Activated naive CD8-positive, alpha-beta T cell treated with anti-CD3 and anti-CD28 coated beads, Interleukin-2, amount 10 ng/mL, durations not matched to agents 7 days and 5 days (primary cell): ENCODE results near the gene PPOX. TPM values are rescaled to one million over a fixed set of nuclear protein-coding genes. Genes with fewer than 3 reads are reported as not detected.

Experiments used
- ATAC-seq: fragments of 150-1000 bp; cut with Tn5 transposase; one replicate; pipeline ENCODE4 v1.10.0; 2021; ENCODE audit warnings: low read depth, moderate library complexity
- POLR2A ChIA-PET: fragments of 350-600 bp; sonication (Branson Sonifier 250); formaldehyde crosslinking; loops from one replicate; lab custom pipeline; 2021; ENCODE audit warnings: antibody characterized with exemption; lab: Charles Lee
- DNase-seq: peaks from one replicate; pipeline ENCODE4 v3.0.0; 2021
- H3K27ac Mint-ChIP-seq: one replicate; pipeline ENCODE4 v1.8.0; 2022; ENCODE audit warnings: mild to moderate bottlenecking, mixed read lengths
- H3K27me3 Mint-ChIP-seq: one replicate; pipeline ENCODE4 v1.8.0; 2022; ENCODE audit warnings: mild to moderate bottlenecking, moderate library complexity, mixed read lengths
- H3K36me3 Mint-ChIP-seq: one replicate; pipeline ENCODE4 v1.8.0; 2021; ENCODE audit warnings: mild to moderate bottlenecking, mixed read lengths
- H3K4me1 Mint-ChIP-seq: one replicate; pipeline ENCODE4 v1.8.0; 2021; ENCODE audit warnings: mixed read lengths
- H3K4me3 Mint-ChIP-seq: one replicate; pipeline ENCODE4 v1.8.0; 2022; ENCODE audit warnings: mild to moderate bottlenecking, moderate library complexity, mixed read lengths
- H3K9me3 Mint-ChIP-seq: one replicate; pipeline ENCODE4 v1.8.0; 2021; ENCODE audit warnings: mixed read lengths
- total RNA-seq, 2 experiments: library from RNA; stranded (reverse); gene quantifications; one replicate each; pipeline ENCODE4 v1.2.3, GENCODE V29; 2021

Gene PPOX
- total RNA-seq, 2 experiments from 2014 or later, result 47.0 to 53.0 TPM

DNA sequence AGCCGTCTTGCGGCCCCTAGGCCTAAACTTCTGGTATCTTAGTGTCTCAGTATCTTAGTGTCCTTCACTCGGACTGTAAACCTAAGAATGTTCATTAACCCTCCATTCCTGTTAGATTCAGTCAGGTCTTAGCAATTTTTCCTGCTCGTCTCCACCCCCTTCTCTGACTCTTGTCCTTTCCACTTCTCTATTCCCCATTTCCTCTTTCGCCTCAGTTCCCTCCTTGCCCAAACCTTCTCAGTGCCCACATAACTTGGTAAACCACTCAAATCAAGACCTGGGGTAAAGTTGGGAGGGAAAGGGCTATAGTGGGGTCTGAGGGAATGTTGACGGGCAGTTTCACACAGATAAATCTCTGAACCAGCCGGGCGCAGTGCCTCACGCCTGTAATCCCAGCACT lies 48.1 kb downstream of the PPOX start:
- Mint-ChIP-seq H3K4me1 (peaks cover 51% of the 10 kb centered on the region), H3K9me3 (no peaks in the 10 kb centered on the region), H3K4me3 (peak overlapping the region; percentile 90), H3K27me3 (no peaks in the 10 kb centered on the region), H3K36me3 (peaks cover 35% of the 10 kb centered on the region), H3K27ac (peak overlapping the region; percentile 72)
- ATAC-seq (no peak), DNase-seq (no peak)
- POLR2A ChIA-PET, result interaction anchor here (1.3 to 2.5 kb wide), 3 partner anchors 11 to 47 kb away, joined by 3 to 17 read pairs (median 8); partner anchors contain the start of genes NDUFS2 and TOMM40L

DNA sequence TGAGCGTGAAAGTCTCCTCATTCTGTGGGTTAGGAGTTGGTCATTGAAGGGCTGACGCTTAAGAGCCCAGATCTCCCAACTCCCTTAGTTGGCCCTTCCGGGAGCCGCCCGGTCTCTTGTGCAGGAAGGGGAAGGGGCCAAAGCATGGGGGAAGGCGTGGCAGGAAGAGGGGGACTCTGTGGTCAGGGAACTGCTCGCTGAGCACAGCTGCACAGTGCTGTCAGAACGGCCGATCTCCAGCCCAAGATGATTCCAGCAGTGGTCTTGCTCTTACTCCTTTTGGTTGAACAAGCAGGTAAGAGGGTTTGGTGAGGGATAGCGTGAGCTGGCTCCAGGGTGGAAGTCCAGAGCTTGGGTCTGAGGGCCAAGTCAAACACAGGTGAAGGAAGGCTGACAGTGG lies 48.9 kb downstream of the PPOX start, which contains the start of gene FCER1G:
FCER1G (plus strand) TSS at position 220 of the 400 bp plus-strand sequence; CDS start at position 247, 27 bp downstream.
- Mint-ChIP-seq H3K4me1 (peaks cover 47% of the 10 kb centered on the region), H3K27ac (peak within 1 kb of the TSS; percentile 92), H3K4me3 (peak within 1 kb of the TSS; percentile 90), H3K9me3 (no peaks in the 10 kb centered on the region), H3K36me3 (peaks cover 32% of the 10 kb centered on the region), H3K27me3 (no peaks in the 10 kb centered on the region)
- peak; percentile 13 for ATAC-seq
- POLR2A ChIA-PET, result interaction anchor here (0.6 to 2.5 kb wide), 7 partner anchors 9 to 447 kb away, joined by 3 to 17 read pairs (median 3); partner anchors contain the start of genes NDUFS2 and TOMM40L
- no peak for DNase-seq

DNA sequence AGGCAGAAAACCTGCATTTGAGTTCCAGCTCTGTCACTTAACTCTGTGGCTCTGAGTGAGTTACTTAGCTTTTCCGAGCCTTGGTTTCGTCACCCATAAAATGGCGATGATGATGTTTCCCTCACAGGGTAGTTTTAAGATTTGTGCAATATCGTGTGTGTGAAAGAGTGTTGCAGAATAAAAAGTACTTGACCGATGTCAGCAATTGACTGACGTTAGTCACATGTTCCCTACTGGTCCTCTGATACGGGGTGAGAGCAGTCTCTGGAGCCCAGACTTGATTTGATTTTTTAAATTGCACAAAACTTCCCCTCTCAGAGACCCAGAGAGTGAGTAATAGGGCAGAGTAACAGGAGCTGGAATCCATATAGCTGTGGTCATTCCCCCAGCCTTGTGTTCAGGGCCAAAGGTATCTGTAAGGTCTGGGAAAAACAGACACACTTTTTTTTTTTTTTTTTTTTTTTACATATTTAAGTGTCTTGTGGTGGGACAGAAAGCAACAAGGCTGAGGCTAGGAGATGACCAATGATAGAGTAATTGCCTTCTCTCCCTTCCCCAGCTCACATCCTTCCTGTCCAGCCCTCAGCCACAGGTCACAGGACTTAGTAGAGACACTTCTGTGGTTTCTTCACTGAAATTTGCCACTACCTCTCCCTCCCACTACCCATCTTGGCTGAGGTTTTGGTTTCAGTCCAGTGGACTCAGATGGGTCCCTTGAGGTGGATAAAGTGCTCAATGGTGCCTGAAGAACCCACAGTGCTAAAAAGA lies 50.9 kb downstream of the PPOX start:
- peak overlapping the region; percentile 81 for H3K4me3 Mint-ChIP-seq
- POLR2A ChIA-PET, result interaction anchor here (0.7 to 1.1 kb wide), 5 partner anchors 11 to 28 kb away, joined by 3 read pairs; partner anchors contain the start of gene ADAMTS4
- peaks cover 26% of the 10 kb centered on the region for H3K36me3 Mint-ChIP-seq
- H3K4me1 Mint-ChIP-seq, result peaks cover 54% of the 10 kb centered on the region
- H3K9me3 Mint-ChIP-seq, result no peaks in the 10 kb centered on the region
- H3K27ac Mint-ChIP-seq, result peak overlapping the region; percentile 89
- peak; percentile 31 for ATAC-seq
- no peaks in the 10 kb centered on the region for H3K27me3 Mint-ChIP-seq
- no peak for DNase-seq

DNA sequence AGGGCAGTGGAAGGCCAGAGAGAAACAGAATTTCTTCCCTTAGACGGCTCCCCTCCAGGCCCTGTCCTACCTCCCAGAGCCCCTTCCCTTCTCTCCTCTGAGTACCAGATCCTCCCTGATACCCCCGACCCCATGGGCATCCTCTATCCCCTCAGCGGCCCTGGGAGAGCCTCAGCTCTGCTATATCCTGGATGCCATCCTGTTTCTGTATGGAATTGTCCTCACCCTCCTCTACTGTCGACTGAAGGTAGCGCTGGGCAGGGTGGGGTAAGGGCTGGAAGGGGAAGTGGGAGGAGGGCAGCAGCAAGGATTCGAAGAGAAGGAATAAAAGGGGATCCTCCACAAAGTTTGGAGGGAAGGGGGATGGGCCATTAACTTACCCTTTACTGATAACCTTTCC lies 51.6 kb downstream of the PPOX start:
- Mint-ChIP-seq H3K36me3 (peaks cover 26% of the 10 kb centered on the region), H3K9me3 (no peaks in the 10 kb centered on the region), H3K27me3 (no peaks in the 10 kb centered on the region), H3K4me1 (peaks cover 54% of the 10 kb centered on the region), H3K4me3 (peak overlapping the region; percentile 33), H3K27ac (peak overlapping the region; percentile 69)
- no peak for DNase-seq
- POLR2A ChIA-PET, result interaction anchor here (2.9 kb wide), 1 partner anchor 16 kb away, joined by 13 read pairs; the partner anchor contains the start of gene NDUFS2
- no peak for ATAC-seq

DNA sequence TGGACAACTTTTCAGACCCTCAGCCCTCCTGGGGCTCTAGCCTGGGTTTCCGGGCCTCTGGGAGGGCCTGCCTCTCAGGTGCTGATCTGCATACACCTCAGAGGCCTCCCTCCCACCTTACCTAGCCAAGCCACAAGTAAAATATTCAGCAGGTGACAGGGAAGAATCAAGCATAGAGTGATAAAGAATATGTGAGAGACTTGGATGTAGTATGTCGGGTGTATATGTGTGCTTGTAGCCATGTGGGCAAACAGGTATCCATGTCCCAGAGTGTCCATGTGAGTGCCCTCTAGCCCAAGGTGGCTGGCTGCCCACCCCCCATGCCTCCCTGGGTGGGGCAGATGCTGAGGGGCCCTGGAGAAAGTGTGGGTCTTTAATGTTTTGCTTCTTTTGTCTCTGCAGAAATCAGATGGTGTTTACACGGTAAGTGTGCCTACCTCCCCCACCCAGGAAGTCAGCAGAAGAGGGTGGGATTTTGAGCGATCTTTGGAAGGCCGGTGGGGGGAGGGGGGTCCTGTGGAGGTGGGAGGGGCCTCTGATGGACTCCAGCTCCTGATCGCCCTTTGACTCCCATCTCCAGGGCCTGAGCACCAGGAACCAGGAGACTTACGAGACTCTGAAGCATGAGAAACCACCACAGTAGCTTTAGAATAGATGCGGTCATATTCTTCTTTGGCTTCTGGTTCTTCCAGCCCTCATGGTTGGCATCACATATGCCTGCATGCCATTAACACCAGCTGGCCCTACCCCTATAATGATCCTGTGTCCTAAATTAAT lies 52.3 kb downstream of the PPOX start:
- Mint-ChIP-seq H3K36me3 (peaks cover 20% of the 10 kb centered on the region), H3K4me1 (peaks cover 53% of the 10 kb centered on the region), H3K9me3 (no peaks in the 10 kb centered on the region), H3K27ac (peak overlapping the region; percentile 69), H3K4me3 (peak overlapping the region; percentile 22), H3K27me3 (no peaks in the 10 kb centered on the region)
- DNase-seq, result no peak
- no peak for ATAC-seq
- POLR2A ChIA-PET, result interaction anchor here (0.6 to 2.9 kb wide), 4 partner anchors 16 to 205 kb away, joined by 3 to 13 read pairs (median 3); partner anchors contain the start of gene NDUFS2

DNA sequence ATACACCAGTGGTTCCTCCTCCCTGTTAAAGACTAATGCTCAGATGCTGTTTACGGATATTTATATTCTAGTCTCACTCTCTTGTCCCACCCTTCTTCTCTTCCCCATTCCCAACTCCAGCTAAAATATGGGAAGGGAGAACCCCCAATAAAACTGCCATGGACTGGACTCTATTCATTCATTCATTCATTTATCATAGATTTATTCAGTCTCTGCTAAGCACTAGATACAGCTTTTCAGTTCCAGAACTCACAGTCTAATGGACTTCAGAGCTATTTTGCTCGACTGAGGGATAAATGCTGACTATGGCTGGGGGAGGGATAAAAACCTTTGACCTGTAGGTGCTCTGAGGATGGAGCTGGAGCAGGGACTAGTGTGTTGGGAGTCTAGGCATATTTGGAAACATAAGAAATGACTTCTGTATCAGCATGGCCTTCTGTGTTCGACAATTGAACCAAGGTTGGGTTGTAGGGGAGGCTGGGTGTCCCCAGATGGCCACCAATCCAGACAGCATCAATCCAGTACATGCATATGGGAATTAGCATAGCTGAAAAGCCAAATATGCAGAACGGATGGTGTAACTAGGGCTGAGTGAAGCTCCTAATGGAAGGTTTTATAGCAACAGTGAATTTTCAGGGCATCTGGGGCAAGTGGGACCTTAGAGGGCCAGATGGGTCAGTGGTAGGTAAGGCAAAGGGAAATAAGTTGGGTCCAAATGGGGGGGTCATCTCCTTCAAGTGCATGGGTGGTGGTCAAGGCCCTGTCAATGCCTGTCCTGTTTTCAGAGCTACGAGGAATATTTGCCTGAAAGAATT lies 53.1 kb downstream of the PPOX start:
- POLR2A ChIA-PET, result interaction anchor here (0.6 to 2.9 kb wide), 4 partner anchors 17 to 206 kb away, joined by 3 to 13 read pairs (median 3); partner anchors contain the start of gene NDUFS2
- no peak overlapping the region for H3K4me3 Mint-ChIP-seq
- H3K4me1 Mint-ChIP-seq, result peaks cover 50% of the 10 kb centered on the region

DNA sequence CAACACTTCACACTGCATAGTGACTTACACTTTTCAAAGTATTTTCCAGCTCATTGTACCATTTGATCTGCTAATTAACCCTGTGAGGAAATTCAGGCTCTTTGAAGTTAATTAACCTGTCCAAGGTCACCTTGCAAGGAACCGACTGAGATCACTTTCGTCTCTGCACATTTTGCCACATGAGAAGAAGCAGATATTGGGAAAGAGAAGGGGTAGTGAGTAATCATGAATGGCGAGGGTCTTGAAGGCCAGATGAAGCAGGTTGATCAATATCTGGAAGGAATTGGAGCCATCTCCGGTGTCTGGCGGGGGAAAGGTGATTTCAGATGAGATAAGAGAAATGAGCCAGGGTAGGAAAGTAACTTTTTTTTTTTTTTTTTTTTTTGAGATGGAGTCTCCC lies 53.8 kb downstream of the PPOX start:
- ATAC-seq, result no peak
- POLR2A ChIA-PET, result interaction anchor here (1.0 to 2.9 kb wide), 2 partner anchors 18 to 170 kb away, joined by 3 to 13 read pairs; partner anchors contain the start of gene NDUFS2
- Mint-ChIP-seq H3K9me3 (no peaks in the 10 kb centered on the region), H3K27me3 (no peaks in the 10 kb centered on the region), H3K4me1 (peaks cover 45% of the 10 kb centered on the region), H3K27ac (no peak overlapping the region), H3K36me3 (peaks cover 6% of the 10 kb centered on the region), H3K4me3 (no peak overlapping the region)
- DNase-seq, result no peak

More for the DNA sequence above, 53.1 kb downstream of the PPOX start:
- no peak overlapping the region for H3K27ac Mint-ChIP-seq
- DNase-seq (no peak), ATAC-seq (no peak)
- no peaks in the 10 kb centered on the region for H3K9me3 Mint-ChIP-seq
- peaks cover 12% of the 10 kb centered on the region for H3K36me3 Mint-ChIP-seq
- no peaks in the 10 kb centered on the region for H3K27me3 Mint-ChIP-seq

Other genes with a start within 250 kb of the PPOX start
- not detected for gene ITLN2, start 211.6 kb upstream of the PPOX start, total RNA-seq
- gene F11R, start 145.3 kb upstream of the PPOX start, total RNA-seq, result 10 to 100 TPM; 28.5 to 35.9 TPM
- gene TSTD1, start 127.5 kb upstream of the PPOX start, total RNA-seq, result 10 to 100 TPM; 81.7 to 84.9 TPM
- gene USF1, start 120.4 kb upstream of the PPOX start, total RNA-seq, result 10 to 100 TPM; 93.0 to 96.3 TPM
- gene ARHGAP30, start 96.5 kb upstream of the PPOX start, total RNA-seq, result 100 to 1,000 TPM; 260 to 273 TPM
- not detected for gene NECTIN4, start 76.9 kb upstream of the PPOX start, total RNA-seq
- gene KLHDC9, start 68.1 kb upstream of the PPOX start, total RNA-seq, result 1 to 10 TPM; 1.2 TPM
- gene PFDN2, start 48.4 kb upstream of the PPOX start, total RNA-seq, result 10 to 100 TPM; 54.1 to 62.3 TPM
- gene NIT1, start 48.3 kb upstream of the PPOX start, total RNA-seq, result 10 to 100 TPM; 44.7 to 49.3 TPM
- 10 to 100 TPM; 39.8 to 40.3 TPM for gene DEDD, start 33.8 kb upstream of the PPOX start, total RNA-seq
- gene UFC1, start 12.4 kb upstream of the PPOX start, total RNA-seq, result 10 to 100 TPM; 95.9 to 98.1 TPM
- 10 to 100 TPM; 40.7 to 46.8 TPM for gene USP21, start 6.9 kb upstream of the PPOX start, total RNA-seq
- 10 to 100 TPM; 54.5 to 54.8 TPM for gene B4GALT3, start 11.1 kb downstream of the PPOX start, total RNA-seq
- gene ADAMTS4, start 32.6 kb downstream of the PPOX start, total RNA-seq, result 1 to 10 TPM; 2.5 to 3.5 TPM
- gene NDUFS2, start 35.9 kb downstream of the PPOX start, total RNA-seq, result 10 to 100 TPM; 80.6 to 92.8 TPM
- gene FCER1G, start 48.9 kb downstream of the PPOX start, total RNA-seq, result 10 to 100 TPM; 18.9 to 22.1 TPM
- not detected for gene APOA2, start 57.2 kb downstream of the PPOX start, total RNA-seq
- gene TOMM40L, start 59.6 kb downstream of the PPOX start, total RNA-seq, result 10 to 100 TPM; 13.7 to 17.4 TPM
- gene NR1I3, start 71.8 kb downstream of the PPOX start, total RNA-seq, result not detected
- gene PCP4L1, start 92.3 kb downstream of the PPOX start, total RNA-seq, result 1 to 10 TPM in 1 of 2 experiments, under 1 TPM in 1; 0.91 to 1.1 TPM
- 1 to 10 TPM; 8.4 to 9.5 TPM for gene MPZ, start 143.5 kb downstream of the PPOX start, total RNA-seq
- gene SDHC, start 148.0 kb downstream of the PPOX start, total RNA-seq, result 100 to 1,000 TPM; 148 to 150 TPM
- gene CFAP126, start 201.4 kb downstream of the PPOX start, total RNA-seq, result not detected